ENCODE results near the gene SLC24A3.

Gene SLC24A3

DNA sequence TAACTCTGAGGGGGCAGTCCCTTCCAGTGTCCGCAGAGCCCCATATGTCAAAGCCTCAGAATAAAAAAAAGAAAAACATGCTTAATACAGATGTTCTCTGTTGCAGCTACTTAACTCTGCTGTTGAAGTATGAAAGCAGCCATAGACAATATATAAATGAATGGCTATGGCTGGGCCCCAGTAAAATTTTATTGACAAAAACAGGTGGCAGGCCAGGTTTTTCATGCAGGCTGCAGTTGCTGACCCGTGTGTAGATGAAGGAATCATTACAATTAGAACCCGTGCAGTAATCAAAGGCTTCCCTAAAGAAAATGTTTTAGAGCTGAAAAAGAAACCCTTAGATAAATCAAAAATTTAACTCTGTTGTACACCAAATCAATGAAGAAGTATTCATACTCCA is 532.7 kb downstream of the SLC24A3 start:
- no peak for TF ChIP-seq SCRT1 (tag by site-specific recombination; IDR thresholded peaks at IDR 0.05; ENCODE audit: borderline replicate concordance)
- no peak for TF ChIP-seq ZNF423 (tag by site-specific recombination; IDR thresholded peaks at IDR 0.05)
- no peak for TF ChIP-seq ZBTB44 (tag by site-specific recombination; IDR thresholded peaks at IDR 0.05)
- no peak for TF ChIP-seq ZNF677 (tag by site-specific recombination; IDR thresholded peaks at IDR 0.05)
- TF ChIP-seq ZNF426 (tag by site-specific recombination; IDR thresholded peaks at IDR 0.05), result no peak
- TF ChIP-seq ZNF560 (tag by site-specific recombination; IDR thresholded peaks at IDR 0.05; ENCODE audit: borderline replicate concordance), result no peak
- TF ChIP-seq, protein P1, sequence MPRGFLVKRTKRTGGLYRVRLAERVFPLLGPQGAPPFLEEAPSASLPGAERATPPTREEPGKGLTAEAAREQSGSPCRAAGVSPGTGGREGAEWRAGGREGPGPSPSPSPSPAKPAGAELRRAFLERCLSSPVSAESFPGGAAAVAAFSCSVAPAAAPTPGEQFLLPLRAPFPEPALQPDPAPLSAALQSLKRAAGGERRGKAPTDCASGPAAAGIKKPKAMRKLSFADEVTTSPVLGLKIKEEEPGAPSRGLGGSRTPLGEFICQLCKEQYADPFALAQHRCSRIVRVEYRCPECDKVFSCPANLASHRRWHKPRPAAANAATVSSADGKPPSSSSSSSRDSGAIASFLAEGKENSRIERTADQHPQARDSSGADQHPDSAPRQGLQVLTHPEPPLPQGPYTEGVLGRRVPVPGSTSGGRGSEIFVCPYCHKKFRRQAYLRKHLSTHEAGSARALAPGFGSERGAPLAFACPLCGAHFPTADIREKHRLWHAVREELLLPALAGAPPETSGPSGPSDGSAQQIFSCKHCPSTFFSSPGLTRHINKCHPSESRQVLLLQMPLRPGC (tag by site-specific recombination; IDR thresholded peaks at IDR 0.05), result no peak
- no peak for TF ChIP-seq ZNF157 (tag by site-specific recombination; IDR thresholded peaks at IDR 0.05)
- Histone ChIP-seq H3K4me1 (ENCODE audit: control insufficient read depth, insufficient read depth, low read length) (no peaks in the 10 kb centered on the region), H3K9me3 (ENCODE audit: control insufficient read depth, insufficient read depth, low read depth, low read length) (no peaks in the 10 kb centered on the region), H3K27ac (ENCODE audit: extremely low read depth, low read depth, low read length) (no peak overlapping the region), H3K36me3 (ENCODE audit: control insufficient read depth in 2 of 2, insufficient read depth in 1 of 2, low read length in 2 of 2) (no peaks in the 10 kb centered on the region), H3K4me3 (ENCODE audit: low read depth, low read length) (no peak overlapping the region)
- CTCF ChIA-PET, result no interaction called here
- POLR2A ChIA-PET, result no interaction called here

- H3K9me3 ChIP-seq (ENCODE audit: control insufficient read depth, insufficient read depth, low read depth, low read length), result no peaks in the 10 kb centered on the region
- H3K36me3 ChIP-seq (ENCODE audit: control insufficient read depth in 2 of 2, insufficient read depth in 1 of 2, low read length in 2 of 2), result no peaks in the 10 kb centered on the region
- H3K27ac ChIP-seq (ENCODE audit: extremely low read depth, low read depth, low read length), result no peak overlapping the region
- H3K4me3 ChIP-seq (ENCODE audit: low read depth, low read length), result no peak overlapping the region
- ChIA-PET CTCF (no interaction called here), POLR2A (no interaction called here)
- TF ChIP-seq SETDB1 (IDR thresholded peaks at IDR 0.05; ENCODE audit: insufficient read length, low read length), result peak; percentile 71
- no peak for TF ChIP-seq GLI4 (tag by site-specific recombination; IDR thresholded peaks at IDR 0.05)
- H3K4me1 ChIP-seq (ENCODE audit: control insufficient read depth, insufficient read depth, low read length), result no peaks in the 10 kb centered on the region
Measured at GRCh38 chr20:19745584-19745983, 533.1 kb downstream of the SLC24A3 start.

- no peaks in the 10 kb centered on the region for H3K4me1 ChIP-seq (ENCODE audit: control insufficient read depth, insufficient read depth, low read length)
- no peaks in the 10 kb centered on the region for H3K9me3 ChIP-seq (ENCODE audit: control insufficient read depth, insufficient read depth, low read depth, low read length)
- H3K36me3 ChIP-seq (ENCODE audit: control insufficient read depth in 2 of 2, insufficient read depth in 1 of 2, low read length in 2 of 2), result no peaks in the 10 kb centered on the region
- no peak overlapping the region for H3K27ac ChIP-seq (ENCODE audit: extremely low read depth, low read depth, low read length)
- POLR2A ChIA-PET, result no interaction called here
- TF ChIP-seq SETDB1 (IDR thresholded peaks at IDR 0.05; ENCODE audit: insufficient read length, low read length) (no peak), ZNF211 (tag by site-specific recombination; IDR thresholded peaks at IDR 0.05; ENCODE audit: low read depth) (no peak), ZNF560 (tag by site-specific recombination; IDR thresholded peaks at IDR 0.05; ENCODE audit: borderline replicate concordance) (no peak), ZNF514 (tag by site-specific recombination; IDR thresholded peaks at IDR 0.05) (no peak), ZFP37 (tag by site-specific recombination; IDR thresholded peaks at IDR 0.05) (no peak), ZNF654 (tag by site-specific recombination; IDR thresholded peaks at IDR 0.05; ENCODE audit: low read depth) (no peak), ZNF214 (tag by site-specific recombination; IDR thresholded peaks at IDR 0.05; ENCODE audit: borderline replicate concordance) (no peak), IKZF3 (tag by site-specific recombination; IDR thresholded peaks at IDR 0.05) (no peak), ZNF843 (tag by site-specific recombination; IDR thresholded peaks at IDR 0.05) (no peak), ZNF324 (tag by site-specific recombination; IDR thresholded peaks at IDR 0.05) (no peak), ZNF221 (tag by site-specific recombination; IDR thresholded peaks at IDR 0.05; ENCODE audit: borderline replicate concordance) (no peak), ZNF239 (tag by site-specific recombination; IDR thresholded peaks at IDR 0.05) (no peak), ZNF701 (tag by site-specific recombination; IDR thresholded peaks at IDR 0.05) (no peak), ZNF555 (tag by site-specific recombination; conservative IDR thresholded peaks at IDR 0.05) (no peak), ZNF558 (tag by site-specific recombination; IDR thresholded peaks at IDR 0.05) (no peak), ZNF530 (tag by site-specific recombination; IDR thresholded peaks at IDR 0.05; ENCODE audit: low read depth) (no peak), OSR2 (tag by site-specific recombination; IDR thresholded peaks at IDR 0.05) (no peak), ZNF292 (tag by site-specific recombination; IDR thresholded peaks at IDR 0.05; ENCODE audit: borderline replicate concordance, low read depth) (no peak)
- CTCF ChIA-PET, result no interaction called here
- H3K4me3 ChIP-seq (ENCODE audit: low read depth, low read length), result no peak overlapping the region
Measured at GRCh38 chr20:19746396-19746795, 534.0 kb downstream of the SLC24A3 start.
